K562 (cell line): ENCODE measurements around the gene TM7SF2. TPM values are rescaled to one million over a fixed set of nuclear protein-coding genes. Genes with fewer than 3 reads are reported as not detected.

ENCODE experiments used
- ATAC-seq: fragments of 200-7000 bp; cut with Tn5 transposase; 3 replicates; pipeline ENCODE4 v1.9.1; 2020; ENCODE audit warnings: moderate library complexity
- BruUV-seq: library from RNA; stranded (reverse); fragments of 400-500 nt; replicated peaks from 2 replicates; lab custom pipeline; 2021; lab: Mats Ljungman, UMichigan
- CTCF ChIA-PET: fragments of 300-600 bp; formaldehyde crosslinking; extraction: SDS; loops from one replicate; lab custom pipeline; 2021; ENCODE audit warnings: low intra/inter-chr PET ratio; lab: Yijun Ruan, JAX
- POLR2A ChIA-PET: fragments of 300-600, 350-650 bp; sonication (Branson Sonifier 250); formaldehyde crosslinking; extraction: SDS; loops from one replicate; lab custom pipeline; 2021; ENCODE audit warnings: antibody characterized with exemption, inconsistent platforms; lab: Yijun Ruan, JAX
- DNase-seq, 4 experiments: peaks; one replicate each; pipeline versions ENCODE4 v3.0.0 to v3.0.0-alpha.2; 2011 to 2018; ENCODE audit warnings: low spot score in 3 of 4, mixed read lengths in 3 of 4; ENCODE audit errors: extremely low read depth in 1 of 4
- FAIRE-seq: peaks from 2 replicates; lab custom pipeline; 2011; peaks lifted over from hg19 to GRCh38; lab: Jason Lieb, UNC
- H2AFZ ChIP-seq: 2 replicates; pipeline ENCODE4 v1.6.0; 2011; ENCODE audit warnings: low read depth, low read length, control low read depth, inconsistent platforms
- H3K27ac ChIP-seq: fragments of 200-600 bp; 3 replicates; pipeline ENCODE4 v1.8.0; 2011; ENCODE audit warnings: low read depth, mild to moderate bottlenecking, control low read depth, inconsistent platforms, low read length, moderate library complexity, mixed read lengths; ENCODE audit errors: extremely low read depth
- H3K27me3 ChIP-seq, 2 experiments: fragments of 300-600 bp in 1 of 2; 2 replicates in 1 of 2; 3 replicates in 1 of 2; pipeline versions ENCODE4 v1.6.0 to v1.8.0; 2011; ENCODE audit warnings: inconsistent platforms in 2 of 2, low read length in 2 of 2, mild to moderate bottlenecking in 1 of 2, mixed read lengths in 1 of 2, moderate library complexity in 1 of 2; ENCODE audit not compliant: control insufficient read depth in 2 of 2, insufficient read depth in 2 of 2
- H3K36me3 ChIP-seq: fragments of 300-600 bp; 3 replicates; pipeline ENCODE4 v1.8.0; 2011; ENCODE audit warnings: mild to moderate bottlenecking, low read length, inconsistent platforms; ENCODE audit not compliant: control insufficient read depth, insufficient read depth
- H3K4me1 ChIP-seq, 2 experiments: fragments of 200-600 bp in 1 of 2; replicated peaks in 1 of 2; 2 replicates in 1 of 2; 3 replicates in 1 of 2; pipeline versions ENCODE4 v1.5.1 to v1.8.0; 2011; ENCODE audit warnings: inconsistent platforms in 2 of 2, low read length in 2 of 2, mild to moderate bottlenecking in 1 of 2, mixed read lengths in 1 of 2, moderate library complexity in 1 of 2; ENCODE audit not compliant: control insufficient read depth in 2 of 2, insufficient read depth in 2 of 2
- H3K4me2 ChIP-seq: 2 replicates; pipeline ENCODE4 v1.6.1; 2011; ENCODE audit warnings: low read length, control low read depth, inconsistent platforms, mixed read lengths; ENCODE audit not compliant: insufficient read depth
- H3K4me3 ChIP-seq: fragments of 200-600 bp; sonication (generic), shearing (Covaris generic); 2 replicates; pipeline ENCODE4 v1.5.1; 2016; ENCODE audit warnings: control low read depth, inconsistent platforms
- H3K79me2 ChIP-seq: fragments of 200-600 bp; 3 replicates; pipeline ENCODE4 v1.8.0; 2011; ENCODE audit warnings: low read length, inconsistent platforms; ENCODE audit not compliant: control insufficient read depth, insufficient read depth
- H3K9ac ChIP-seq, 2 experiments: 2 replicates each; pipeline versions ENCODE4 v1.6.0 to v1.6.1; 2011; ENCODE audit warnings: low read depth in 2 of 2, low read length in 2 of 2, control low read depth in 1 of 2, inconsistent platforms in 1 of 2, mild to moderate bottlenecking in 1 of 2, mixed read lengths in 1 of 2; ENCODE audit not compliant: insufficient read depth in 1 of 2
- H3K9me1 ChIP-seq: one replicate; pipeline ENCODE4 v1.6.0; 2011; ENCODE audit warnings: inconsistent platforms, mild to moderate bottlenecking, low read length, moderate library complexity; ENCODE audit not compliant: control insufficient read depth, insufficient read depth
- H3K9me3 ChIP-seq: replicated peaks from 2 replicates; pipeline ENCODE4 v1.5.1; 2011; ENCODE audit warnings: low read depth, low read length, inconsistent platforms; ENCODE audit not compliant: control insufficient read depth, insufficient read depth
- H4K20me1 ChIP-seq: replicated peaks from 2 replicates; pipeline ENCODE4 v1.6.1; 2011; ENCODE audit warnings: low read length, inconsistent platforms, mixed read lengths; ENCODE audit not compliant: control insufficient read depth, insufficient read depth
- KDM2B ChIP-seq: fragments of 250-450 bp; sonication (Bioruptor Pico); IDR thresholded peaks from 2 replicates; pipeline ENCODE4 v1.8.0; 2021; ENCODE audit warnings: mild to moderate bottlenecking, moderate library complexity
- KDM5B ChIP-seq: fragments of 200-600 bp; sonication (generic); IDR thresholded peaks from 2 replicates; pipeline ENCODE4 v1.6.1; 2012; ENCODE audit warnings: low read depth, mild to moderate bottlenecking, moderate library complexity, low read length, control low read depth, inconsistent platforms; ENCODE audit not compliant: insufficient replicate concordance
- PHTF2 ChIP-seq: fragments of 250-450 bp; sonication (Bioruptor Pico); IDR thresholded peaks from 2 replicates; pipeline ENCODE4 v1.5.0; 2021; ENCODE audit warnings: mild to moderate bottlenecking
- PML ChIP-seq: IDR thresholded peaks from 2 replicates; pipeline ENCODE4 v1.6.1; 2012; ENCODE audit warnings: low read length, inconsistent platforms
- POLR2A ChIP-seq: fragments of 450-650 bp; conservative IDR thresholded peaks from 2 replicates; pipeline ENCODE4 v1.6.1; 2016
- POLR2B ChIP-seq: fragments of 450-650 bp; IDR thresholded peaks from 2 replicates; pipeline ENCODE4 v1.6.1; 2018; ENCODE audit warnings: low read depth; ENCODE audit not compliant: partially characterized antibody
- POLR2G ChIP-seq: fragments of 200-400 bp; formaldehyde crosslinking; IDR thresholded peaks from 2 replicates; pipeline ENCODE4 v1.6.1; 2017; ENCODE audit warnings: low read depth, mild to moderate bottlenecking, antibody characterized with exemption, low read length, moderate library complexity
- RBFOX2 ChIP-seq: fragments of 200-400 bp; formaldehyde crosslinking; IDR thresholded peaks from 2 replicates; pipeline ENCODE4 v1.6.1; 2017; ENCODE audit warnings: low read depth, mild to moderate bottlenecking, low read length, moderate library complexity
- SUPT5H ChIP-seq: fragments of 450-650 bp; IDR thresholded peaks from 2 replicates; pipeline ENCODE4 v1.6.1; 2016
- ZNF316 ChIP-seq: fragments of 450-650 bp; IDR thresholded peaks from 2 replicates; pipeline ENCODE4 v1.6.1; 2016
- WGBS: fragments of 100-300 bp; shearing (Covaris generic); methylation state at CpG from one replicate; pipeline ENCODE4 v1.1.6; 2016; ENCODE audit warnings: low coverage, mixed read lengths; ENCODE audit not compliant: insufficient coverage; ENCODE audit errors: missing lambda C conversion rate; 5-methylcytosine and 5-hydroxymethylcytosine counted together
- in situ Hi-C: fragments of 300-500 bp; cut with MboI; formaldehyde crosslinking; loops from 4 replicates; pipeline ENCODE4 v1.15.0; 2018; ENCODE audit warnings: inconsistent platforms, mixed read lengths
- intact Hi-C: fragments of 100-400 bp; cut with micrococcal nuclease; formaldehyde crosslinking; loops from 2 replicates; pipeline ENCODE4 v1.14.2; 2022
- polyA plus RNA-seq, 8 experiments: library from polyadenylated mRNA; depleted of rRNA in 4 of 8; stranded (reverse) in 5 of 8; unstranded in 3 of 8; fragments of >200 nt; fragmentation: Nextera tagmentation in 2 of 8; fragmentation: Illumina TruSeq in 1 of 8; extraction: Ambion mirVana in 2 of 8; extraction: Trizol in 1 of 8; gene quantifications; 2 replicates each; pipeline versions ENCODE4 v1.2.1 to v1.2.3, GENCODE V29; 2011 to 2014; ENCODE audit warnings: inconsistent platforms in 1 of 8, missing spikeins in 1 of 8
- total RNA-seq, 7 experiments: library from RNA; depleted of rRNA in 6 of 7; stranded (reverse); fragments of >200 nt in 6 of 7; fragmentation: Illumina TruSeq in 2 of 7; extraction: Trizol in 2 of 7; gene quantifications; 2 replicates each; pipeline versions ENCODE4 v1.2.1 to v1.2.3, GENCODE V29; 2011 to 2021; ENCODE audit warnings: low replicate concordance in 1 of 7
- TF ChIP-seq, protein P1 (sequence below): fragments of 450-650 bp; conservative IDR thresholded peaks from 2 replicates; pipeline ENCODE4 v1.6.1; 2016; ENCODE audit warnings: missing genetic modification characterization, low read depth, mild to moderate bottlenecking, missing compliant biosample characterization, moderate library complexity
- TF ChIP-seq, protein P2 (sequence below): fragments of 450-650 bp; IDR thresholded peaks from 2 replicates; pipeline ENCODE4 v1.6.1; 2017; ENCODE audit warnings: antibody characterized with exemption

The TM7SF2 gene
- total and polyA plus RNA-seq, 9 of the 15 experiments (the other 6 are each of a cell fraction or from before 2014, with no cell fraction given): 1.2 to 22.0 (median 14.3) TPM

DNA sequence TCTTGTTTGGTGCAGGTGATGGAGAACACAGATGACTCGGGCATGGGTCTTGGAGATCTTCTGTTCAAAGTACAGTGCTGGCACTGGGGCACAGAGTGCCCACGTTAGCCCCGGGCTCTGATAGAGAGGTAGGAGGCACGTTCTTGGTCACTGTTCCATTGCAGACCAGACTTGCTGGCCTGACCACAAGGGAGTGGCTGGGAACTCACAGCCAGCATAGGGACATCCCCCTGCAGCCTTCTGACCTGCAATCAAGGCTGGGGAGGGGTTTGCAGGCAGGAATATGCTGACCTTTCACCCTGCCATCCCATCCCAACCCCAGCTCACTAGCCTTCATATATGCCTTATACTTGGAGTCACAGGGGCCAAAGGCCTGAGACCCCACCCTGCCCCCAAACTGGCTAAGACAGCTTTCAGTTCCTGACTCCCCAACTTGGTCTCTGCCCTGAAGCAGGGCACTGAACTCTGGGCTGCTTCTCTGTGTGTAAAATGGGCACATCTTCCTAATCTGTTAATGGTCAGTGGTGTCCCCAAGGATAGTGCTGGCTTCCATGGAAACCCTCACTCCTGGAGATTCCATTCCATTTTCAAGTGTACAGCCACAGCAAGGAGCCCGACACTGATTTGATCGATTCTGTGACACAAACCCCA, 15.1 kb downstream of the TM7SF2 start:
- peaks cover 6% of the 10 kb centered on the region; the same call in 1 of the 2 replicates for H4K20me1 ChIP-seq
- H3K27me3 ChIP-seq: no peaks in the 10 kb centered on the region
- TF ChIP-seq ZNF316 (peak; percentile 26; the same call in 1 of the 2 replicates), POLR2A (peak; percentile 65), POLR2B (peak; percentile 29), KDM5B (peak; percentile 27), PHTF2 (CRISPR knock-in tag) (no peak), KDM2B (CRISPR knock-in tag) (no peak), SUPT5H (peak; percentile 56), PML (peak; percentile 27; the same call in 1 of the 2 replicates), POLR2G (peak; percentile 54; the same call in 1 of the 2 replicates), RBFOX2 (peak; percentile 57; the same call in 1 of the 2 replicates)
- TF ChIP-seq, protein P1, sequence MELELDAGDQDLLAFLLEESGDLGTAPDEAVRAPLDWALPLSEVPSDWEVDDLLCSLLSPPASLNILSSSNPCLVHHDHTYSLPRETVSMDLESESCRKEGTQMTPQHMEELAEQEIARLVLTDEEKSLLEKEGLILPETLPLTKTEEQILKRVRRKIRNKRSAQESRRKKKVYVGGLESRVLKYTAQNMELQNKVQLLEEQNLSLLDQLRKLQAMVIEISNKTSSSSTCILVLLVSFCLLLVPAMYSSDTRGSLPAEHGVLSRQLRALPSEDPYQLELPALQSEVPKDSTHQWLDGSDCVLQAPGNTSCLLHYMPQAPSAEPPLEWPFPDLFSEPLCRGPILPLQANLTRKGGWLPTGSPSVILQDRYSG (tag): no peak
- TF ChIP-seq, protein P2, sequence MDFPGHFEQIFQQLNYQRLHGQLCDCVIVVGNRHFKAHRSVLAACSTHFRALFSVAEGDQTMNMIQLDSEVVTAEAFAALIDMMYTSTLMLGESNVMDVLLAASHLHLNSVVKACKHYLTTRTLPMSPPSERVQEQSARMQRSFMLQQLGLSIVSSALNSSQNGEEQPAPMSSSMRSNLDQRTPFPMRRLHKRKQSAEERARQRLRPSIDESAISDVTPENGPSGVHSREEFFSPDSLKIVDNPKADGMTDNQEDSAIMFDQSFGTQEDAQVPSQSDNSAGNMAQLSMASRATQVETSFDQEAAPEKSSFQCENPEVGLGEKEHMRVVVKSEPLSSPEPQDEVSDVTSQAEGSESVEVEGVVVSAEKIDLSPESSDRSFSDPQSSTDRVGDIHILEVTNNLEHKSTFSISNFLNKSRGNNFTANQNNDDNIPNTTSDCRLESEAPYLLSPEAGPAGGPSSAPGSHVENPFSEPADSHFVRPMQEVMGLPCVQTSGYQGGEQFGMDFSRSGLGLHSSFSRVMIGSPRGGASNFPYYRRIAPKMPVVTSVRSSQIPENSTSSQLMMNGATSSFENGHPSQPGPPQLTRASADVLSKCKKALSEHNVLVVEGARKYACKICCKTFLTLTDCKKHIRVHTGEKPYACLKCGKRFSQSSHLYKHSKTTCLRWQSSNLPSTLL: no peak
- no peak overlapping the region for H2AFZ ChIP-seq
- no peak overlapping the region for H3K27ac ChIP-seq
- FAIRE-seq (no peak), DNase-seq (peak in 1 of 4 experiments; percentile 15), ATAC-seq (no peak)
- H3K4me3 ChIP-seq: no peak overlapping the region
- H3K4me1 ChIP-seq: peaks cover 0 to 19% of the 10 kb centered on the region in 2 experiments; a peak in 4 of 5 replicates
- no peaks in the 10 kb centered on the region for H3K9me1 ChIP-seq
- 86% methylated on average over 6 of the region's 6 CpGs for WGBS
- H3K9ac ChIP-seq: peak overlapping the region in 1 of 2 experiments; percentile 21; a peak in 1 of 4 replicates
- POLR2A ChIA-PET: interaction anchor here (0.6 to 1.3 kb wide), 4 partner anchors 10 to 154 kb away, joined by 3 to 4 read pairs (median 4); no protein-coding TSS in a partner anchor
- in situ Hi-C loops (no loop called here), intact Hi-C loops (no loop called here)
- no peak overlapping the region for H3K4me2 ChIP-seq
- no TSS peak for BruUV-seq
- no peaks in the 10 kb centered on the region for H3K9me3 ChIP-seq
- peaks cover 78% of the 10 kb centered on the region for H3K36me3 ChIP-seq
- CTCF ChIA-PET: no interaction called here
- peaks cover 42% of the 10 kb centered on the region for H3K79me2 ChIP-seq
